H7 (cell line): Measurements from ENCODE around the gene FAM117B. TPM values are rescaled to one million over a fixed set of nuclear protein-coding genes. Genes with fewer than 3 reads are reported as not detected.

Experiments used
- DNase-seq: peaks from one replicate; pipeline ENCODE4 v3.0.0; 2012
- H3K27me3 ChIP-seq: 2 replicates; pipeline ENCODE4 v1.6.0; 2011; ENCODE audit warnings: mild to moderate bottlenecking, low read length; ENCODE audit not compliant: control insufficient read depth, insufficient read depth
- H3K36me3 ChIP-seq: replicated peaks from 2 replicates; pipeline ENCODE4 v1.5.1; 2011; ENCODE audit warnings: low read length; ENCODE audit not compliant: control insufficient read depth, insufficient read depth
- H3K4me3 ChIP-seq: 2 replicates; pipeline ENCODE4 v1.5.1; 2011; ENCODE audit warnings: low read depth, mild to moderate bottlenecking, control low read depth, low read length, moderate library complexity; ENCODE audit not compliant: insufficient read depth
- total RNA-seq: library from RNA; depleted of rRNA; stranded (reverse); fragments of >200 nt; shearing (Covaris generic); gene quantifications from 2 replicates; pipeline ENCODE4 v1.2.3, GENCODE V29; 2014

FAM117B gene
- total RNA-seq, 1 experiment from 2014 or later: 6.9 TPM

DNA sequence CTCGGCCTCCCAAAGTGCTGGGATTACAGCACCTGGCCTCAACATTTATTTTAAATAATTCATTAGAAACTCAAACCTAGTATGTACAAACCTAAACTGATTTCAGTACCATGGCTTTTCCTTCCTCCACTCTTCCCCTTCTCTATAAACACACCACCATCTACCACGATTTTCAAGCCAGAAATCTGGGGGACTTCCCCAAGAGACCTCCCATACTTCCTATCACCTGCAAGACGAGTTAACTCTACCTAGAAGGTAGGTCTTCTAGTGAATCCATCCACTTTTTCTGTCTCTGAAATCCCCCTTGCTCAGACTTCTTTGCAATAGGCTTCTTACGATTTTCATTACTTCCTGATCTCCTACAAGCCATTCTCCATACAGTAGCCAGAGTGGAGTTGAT is 7.7 kb upstream of the FAM117B start:
- no peaks in the 10 kb centered on the region for H3K36me3 ChIP-seq
- no peaks in the 10 kb centered on the region for H3K27me3 ChIP-seq
- no peak for DNase-seq
- no peak overlapping the region for H3K4me3 ChIP-seq

DNA sequence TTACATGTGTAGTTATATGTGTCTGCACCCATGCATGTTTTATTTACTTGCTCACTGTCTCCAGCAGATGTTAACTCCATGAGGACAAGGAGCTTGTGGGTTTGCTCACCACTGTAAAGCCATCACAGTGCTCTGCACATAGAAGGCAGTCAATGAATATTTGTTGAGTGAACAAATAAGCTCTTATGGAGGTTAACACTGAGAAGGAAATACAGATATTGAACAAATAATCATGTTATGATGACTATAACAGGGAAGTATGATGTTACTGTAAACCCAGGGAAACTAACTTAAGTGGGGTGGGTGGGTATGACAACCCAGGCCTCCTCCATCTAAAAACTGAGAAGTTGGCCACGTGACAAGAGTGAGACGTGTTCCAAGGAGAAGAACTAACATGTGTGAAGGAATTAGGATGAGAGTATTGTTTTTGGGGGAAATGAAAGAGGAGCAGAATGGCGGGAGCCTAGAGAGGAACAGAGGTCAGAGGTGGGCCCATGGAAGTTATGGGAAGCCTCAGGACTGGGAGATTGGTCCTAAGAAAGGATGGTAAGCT is 6.0 kb upstream of the FAM117B start:
- Histone ChIP-seq H3K36me3 (no peaks in the 10 kb centered on the region), H3K27me3 (no peaks in the 10 kb centered on the region), H3K4me3 (no peak overlapping the region)
- DNase-seq: no peak

DNA sequence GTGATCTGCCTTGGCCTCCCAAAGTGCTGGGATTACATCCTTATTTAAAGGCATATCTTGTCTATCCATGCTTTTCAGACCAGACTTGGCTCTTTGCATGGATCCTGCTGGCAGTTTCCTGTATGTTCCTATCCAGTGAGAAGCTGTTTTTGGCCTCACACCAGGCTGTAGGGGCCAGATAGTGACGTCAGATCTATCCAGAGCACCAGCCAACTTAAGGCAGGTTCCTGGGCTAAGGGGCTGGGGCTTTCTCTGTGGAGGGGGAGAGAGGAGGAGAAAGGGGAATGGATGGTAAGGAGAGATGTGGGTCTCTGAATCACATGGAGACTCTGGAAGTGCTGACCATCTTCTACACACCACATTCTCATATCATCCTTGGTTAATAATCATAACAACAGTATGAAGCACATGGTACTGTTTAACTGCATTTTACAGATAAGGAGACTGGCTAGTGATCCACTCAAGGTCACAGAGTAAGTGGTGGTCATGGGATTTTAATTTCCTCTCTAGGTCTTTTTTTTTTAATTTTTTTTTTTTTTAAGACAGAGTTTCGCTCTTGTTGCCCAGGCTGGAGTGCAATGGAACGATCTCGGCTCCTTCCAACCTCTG is 2.0 kb upstream of the FAM117B start:
- no peak overlapping the region for H3K4me3 ChIP-seq
- H3K36me3 ChIP-seq: no peaks in the 10 kb centered on the region
- DNase-seq: no peak
- no peaks in the 10 kb centered on the region for H3K27me3 ChIP-seq

DNA sequence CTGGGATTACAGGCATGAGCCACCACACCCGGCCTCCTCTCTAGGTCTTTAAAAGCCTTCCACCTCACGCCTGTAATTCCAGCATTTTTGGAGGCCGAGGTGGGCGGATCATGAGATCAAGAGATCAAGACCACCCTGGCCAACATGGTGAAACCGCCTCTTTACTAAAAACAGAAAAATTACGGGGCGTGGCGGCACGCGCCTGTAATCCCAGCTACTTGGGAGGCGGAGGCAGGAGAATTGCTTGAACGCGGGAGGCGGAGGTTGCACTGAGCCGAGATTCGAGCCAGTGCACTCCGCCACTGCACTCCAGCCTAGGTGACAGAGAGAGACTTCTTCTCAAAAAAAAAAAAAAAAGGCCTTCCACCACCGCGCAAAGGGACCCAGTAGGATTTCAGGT is 1.3 kb upstream of the FAM117B start:
- Histone ChIP-seq H3K4me3 (no peak overlapping the region), H3K36me3 (no peaks in the 10 kb centered on the region), H3K27me3 (no peaks in the 10 kb centered on the region)
- no peak for DNase-seq

DNA sequence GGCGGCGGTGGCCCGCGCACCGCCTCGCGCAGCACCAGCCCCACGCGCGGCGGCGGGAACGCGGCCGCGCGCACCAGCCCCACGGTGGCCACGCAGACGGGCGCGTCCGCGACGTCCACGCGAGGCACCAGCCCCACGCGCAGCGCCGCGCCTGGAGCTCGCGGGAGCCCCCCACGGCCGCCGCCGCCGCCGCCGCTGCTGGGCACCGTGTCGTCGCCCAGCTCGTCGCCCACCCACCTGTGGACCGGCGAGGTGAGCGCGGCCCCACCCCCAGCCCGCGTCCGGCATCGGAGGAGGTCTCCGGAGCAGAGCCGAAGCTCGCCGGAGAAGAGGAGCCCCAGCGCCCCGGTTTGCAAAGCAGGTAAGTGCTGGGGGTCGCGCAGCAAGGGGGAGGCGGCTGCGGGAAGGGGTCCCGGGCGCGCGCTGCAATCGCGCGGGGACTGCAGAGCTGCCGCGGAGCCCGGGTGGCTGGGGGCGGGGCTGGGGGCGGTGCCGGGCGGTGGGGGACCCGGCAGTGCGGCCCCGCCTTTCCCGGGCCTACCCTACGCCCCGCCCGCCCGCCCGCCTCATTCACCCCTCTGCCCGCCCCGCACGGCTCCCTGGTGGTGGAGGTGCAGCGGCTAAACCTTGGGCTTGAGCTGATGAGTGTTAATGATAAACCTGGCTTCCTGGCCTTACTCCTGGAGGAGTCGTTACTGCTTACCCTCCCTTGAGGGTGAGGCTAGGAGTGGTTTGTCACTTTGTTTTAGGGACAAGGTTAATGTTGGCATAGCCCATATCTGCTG is 851 bp downstream of the FAM117B start:
- peak; percentile 97 for DNase-seq

DNA sequence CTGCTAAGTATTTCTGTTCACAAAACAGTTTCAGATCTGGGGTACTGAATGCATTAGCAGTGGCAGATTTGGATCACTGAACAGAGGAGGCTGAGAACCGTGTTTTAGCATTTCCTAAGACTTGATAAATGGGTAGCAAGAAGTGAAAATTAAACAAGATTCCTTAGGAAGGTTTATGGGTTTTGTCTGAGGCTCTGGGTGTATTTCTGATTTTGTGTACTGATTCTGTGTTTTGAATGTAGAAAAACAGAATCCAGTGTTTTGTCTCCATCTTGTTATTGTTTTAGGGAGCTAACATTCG is 1.4 kb downstream of the FAM117B start:
- no peak for DNase-seq
- H3K4me3 ChIP-seq: peak overlapping the region; percentile 77
- H3K27me3 ChIP-seq: no peaks in the 10 kb centered on the region
- no peaks in the 10 kb centered on the region for H3K36me3 ChIP-seq

More for the DNA sequence above, 851 bp downstream of the FAM117B start:
- H3K4me3 ChIP-seq: peak overlapping the region; percentile 77
- H3K27me3 ChIP-seq: no peaks in the 10 kb centered on the region
- no peaks in the 10 kb centered on the region for H3K36me3 ChIP-seq

DNA sequence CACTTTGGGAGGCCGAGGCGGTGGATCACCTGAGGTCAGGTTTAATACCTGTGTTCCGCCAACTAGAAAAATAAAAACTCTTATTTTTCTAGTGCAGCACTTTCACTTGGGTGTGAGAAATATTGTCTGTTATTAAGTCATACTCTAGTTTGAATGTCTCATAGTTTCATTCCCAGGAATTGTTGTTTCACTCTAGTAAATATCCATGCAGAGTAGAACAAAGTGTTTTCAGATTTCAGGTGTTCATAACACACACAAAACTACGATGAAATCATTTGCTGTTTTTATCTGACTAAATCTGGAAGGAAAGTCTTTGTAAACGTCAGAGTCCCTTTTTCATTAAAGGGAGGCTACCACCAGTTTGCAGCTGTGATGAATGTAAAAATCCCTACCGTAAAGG is 4.0 kb downstream of the FAM117B start:
- Histone ChIP-seq H3K27me3 (no peaks in the 10 kb centered on the region), H3K36me3 (no peaks in the 10 kb centered on the region), H3K4me3 (no peak overlapping the region)
- DNase-seq: no peak

DNA sequence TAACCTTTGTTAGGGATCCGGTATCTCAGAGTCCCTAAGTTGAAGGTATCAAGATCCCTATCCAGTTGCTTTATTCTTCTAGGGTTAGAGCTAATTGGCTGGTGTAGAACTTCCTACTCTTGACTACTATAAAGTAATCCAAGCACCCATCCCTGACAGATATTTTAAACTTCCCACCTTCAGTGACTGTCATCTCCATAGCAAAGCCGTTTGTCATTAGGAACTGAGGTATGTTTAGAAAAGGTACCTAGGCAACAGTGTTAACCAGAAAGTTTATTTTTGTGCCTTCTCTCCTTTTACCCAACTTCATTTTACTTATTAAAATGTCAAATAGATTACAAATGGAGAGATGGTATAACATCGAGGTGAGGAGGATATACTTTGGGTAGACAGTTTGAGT is 4.5 kb downstream of the FAM117B start:
- Histone ChIP-seq H3K27me3 (no peaks in the 10 kb centered on the region), H3K4me3 (no peak overlapping the region), H3K36me3 (no peaks in the 10 kb centered on the region)
- DNase-seq: no peak

DNA sequence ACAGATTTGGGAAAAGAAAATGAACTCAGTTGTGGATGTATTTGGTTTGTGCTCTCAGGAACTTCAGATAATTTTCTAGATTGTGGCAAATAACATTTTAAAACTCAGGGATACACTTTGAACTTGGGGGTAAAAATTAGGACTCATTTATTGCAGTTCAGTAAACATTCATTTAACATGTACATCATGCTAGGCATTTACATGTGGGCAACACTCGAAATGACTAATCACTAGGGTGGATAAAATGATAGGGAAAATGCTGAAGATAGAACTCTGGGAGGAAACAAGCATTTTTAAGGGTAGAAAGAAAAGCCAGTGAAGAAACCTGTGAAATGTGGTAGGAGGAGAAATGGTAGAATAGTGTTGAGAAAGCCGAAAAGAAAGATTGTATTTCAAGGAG is 7.8 kb downstream of the FAM117B start:
- Histone ChIP-seq H3K27me3 (no peaks in the 10 kb centered on the region), H3K4me3 (no peak overlapping the region), H3K36me3 (no peaks in the 10 kb centered on the region)
- no peak for DNase-seq

DNA sequence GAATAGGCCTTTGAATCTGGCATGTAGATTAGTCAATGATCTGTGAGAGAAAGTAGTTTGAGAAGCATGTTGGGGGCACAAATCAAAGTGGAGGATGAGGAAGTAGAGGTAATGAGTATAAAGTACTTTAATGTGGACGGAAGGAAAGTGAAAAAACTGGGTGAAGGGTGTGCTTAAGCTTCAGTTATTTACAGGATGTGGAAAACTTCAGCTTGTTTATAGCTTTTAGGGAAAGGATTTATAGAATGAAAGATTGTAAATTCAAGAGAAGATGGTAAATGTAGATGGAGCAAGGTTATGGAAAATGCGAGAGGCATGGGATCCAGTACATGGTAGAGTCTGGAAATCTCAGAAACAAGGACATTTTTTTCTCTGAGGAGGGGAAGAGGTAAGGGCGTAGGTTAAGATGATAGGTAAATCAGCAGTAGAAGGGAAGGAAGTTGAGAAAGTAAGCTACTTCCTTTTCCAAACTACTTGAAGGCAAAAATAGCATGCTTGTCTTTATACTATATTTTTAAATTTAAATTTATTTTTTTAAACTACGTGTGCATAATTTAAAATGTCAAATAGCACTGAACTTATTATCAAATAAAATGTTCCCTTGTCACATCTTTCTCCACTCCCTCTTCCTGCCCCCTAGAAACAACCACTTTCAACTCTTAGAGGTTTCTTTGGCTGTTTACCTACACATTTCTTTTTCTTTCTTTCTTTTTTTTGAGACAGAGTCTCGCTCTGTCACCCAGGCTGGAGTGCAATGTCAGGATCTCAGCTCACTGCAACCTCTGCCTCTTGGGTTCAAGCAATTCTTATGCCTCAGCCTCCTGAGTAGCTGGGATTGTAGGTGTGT is 8.5 kb downstream of the FAM117B start:
- H3K27me3 ChIP-seq: no peaks in the 10 kb centered on the region
- no peaks in the 10 kb centered on the region for H3K36me3 ChIP-seq
- no peak for DNase-seq
- no peak overlapping the region for H3K4me3 ChIP-seq

DNA sequence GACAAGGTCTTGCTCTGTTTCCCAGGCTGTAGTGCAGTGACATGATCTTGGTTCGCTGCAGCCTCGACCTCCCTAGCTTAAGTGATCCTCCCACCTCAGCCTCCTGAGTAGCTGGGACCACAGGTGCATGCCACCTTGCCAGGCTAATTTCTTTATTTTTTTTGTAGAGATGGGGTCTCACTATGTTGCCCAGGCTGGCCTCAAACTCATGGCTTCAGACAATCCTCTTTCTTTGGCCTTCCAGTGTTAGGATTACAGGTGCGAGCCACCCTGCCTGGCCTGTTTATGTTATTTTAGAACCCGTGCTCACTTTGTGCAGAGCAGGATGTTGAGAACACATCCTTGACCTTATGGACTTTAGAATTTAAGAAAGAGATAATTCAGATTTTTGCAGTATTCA is 17.4 kb downstream of the FAM117B start:
- DNase-seq: no peak
- no peaks in the 10 kb centered on the region for H3K36me3 ChIP-seq

DNA sequence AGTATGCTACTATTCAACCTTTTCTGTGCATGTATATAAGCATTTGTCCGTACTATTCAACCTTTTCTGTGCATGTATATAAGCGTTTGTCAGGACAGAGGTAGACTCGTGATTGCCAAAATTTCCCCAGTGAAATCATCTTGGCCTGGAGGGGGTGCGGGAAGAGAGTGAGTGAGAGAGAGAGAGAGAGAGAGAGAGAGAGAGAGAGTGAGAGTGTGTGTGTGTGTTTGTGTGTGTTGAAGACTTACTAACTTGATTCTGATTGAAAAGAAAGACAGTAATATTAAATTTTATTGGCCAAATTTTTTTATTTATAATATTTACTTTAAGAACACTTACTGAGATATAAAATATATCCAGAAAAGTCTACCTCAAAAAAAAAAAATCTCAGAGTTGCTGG is 19.1 kb downstream of the FAM117B start:
- Histone ChIP-seq H3K27me3 (no peaks in the 10 kb centered on the region), H3K4me3 (no peak overlapping the region), H3K36me3 (no peaks in the 10 kb centered on the region)
- no peak for DNase-seq

More for the DNA sequence above, 17.4 kb downstream of the FAM117B start:
- no peaks in the 10 kb centered on the region for H3K27me3 ChIP-seq
- H3K4me3 ChIP-seq: no peak overlapping the region

DNA sequence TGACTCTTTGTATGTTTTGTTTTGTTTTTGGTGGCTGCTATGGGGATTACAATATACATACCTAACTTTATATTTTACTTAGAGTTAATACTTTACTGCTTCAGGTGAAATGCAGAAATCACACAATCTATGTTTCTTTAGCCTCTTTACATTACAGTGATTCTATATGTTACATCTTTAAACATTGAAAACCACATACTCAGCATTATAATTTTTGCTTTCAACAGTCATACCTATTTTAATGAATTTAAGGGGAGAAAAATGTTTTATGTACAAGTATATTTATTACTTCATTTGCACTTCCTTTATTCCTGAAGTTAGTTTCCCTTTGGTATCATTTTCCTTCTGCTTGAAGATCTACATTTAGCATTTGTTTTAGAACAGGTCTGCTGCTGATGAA is 23.1 kb downstream of the FAM117B start:
- DNase-seq: no peak
- Histone ChIP-seq H3K36me3 (no peaks in the 10 kb centered on the region), H3K4me3 (no peak overlapping the region), H3K27me3 (no peaks in the 10 kb centered on the region)

DNA sequence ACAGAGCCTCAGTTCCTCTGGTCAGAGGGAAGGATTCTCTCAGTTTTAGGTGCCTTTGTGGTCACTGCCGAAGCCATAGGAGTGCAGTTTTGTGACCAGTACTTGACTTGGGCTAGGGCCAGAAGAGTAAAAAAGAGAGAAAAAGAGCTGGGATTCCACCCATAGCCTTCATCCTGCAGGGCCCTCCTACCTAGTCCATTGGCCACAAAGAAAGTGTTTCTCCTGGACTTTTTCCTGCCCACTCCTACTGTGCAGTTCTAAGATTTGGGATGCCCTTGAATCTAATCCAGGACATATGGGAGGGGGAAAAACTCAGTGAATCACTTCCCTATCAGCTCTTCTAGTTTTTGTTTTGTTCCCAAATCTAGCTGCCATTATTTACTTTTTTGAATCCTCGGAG is 26.0 kb downstream of the FAM117B start:
- no peak for DNase-seq
- Histone ChIP-seq H3K36me3 (no peaks in the 10 kb centered on the region), H3K4me3 (no peak overlapping the region), H3K27me3 (no peaks in the 10 kb centered on the region)

DNA sequence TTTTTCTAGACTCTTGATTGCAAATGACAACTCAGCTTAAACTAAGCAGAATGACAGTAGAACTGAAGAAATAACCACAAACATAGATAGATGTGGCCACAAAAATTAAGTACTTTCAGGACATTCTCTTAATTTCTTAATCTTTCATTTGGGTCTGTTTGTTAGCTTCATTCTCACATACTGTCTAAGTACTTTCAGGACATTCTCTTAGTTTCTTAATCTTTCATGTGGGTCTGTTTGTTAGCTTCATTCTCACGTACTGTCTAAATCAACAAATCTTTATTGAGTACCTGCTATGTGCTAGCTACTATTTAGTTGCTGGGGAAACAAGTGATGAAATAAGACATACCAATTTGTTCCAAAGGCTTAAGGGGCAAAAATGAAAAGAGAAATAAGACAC is 35.1 kb downstream of the FAM117B start:
- H3K27me3 ChIP-seq: no peaks in the 10 kb centered on the region
- H3K4me3 ChIP-seq: no peak overlapping the region
- no peaks in the 10 kb centered on the region for H3K36me3 ChIP-seq

More for the DNA sequence above, 35.1 kb downstream of the FAM117B start:
- no peak for DNase-seq
